ENCODE data around the gene GNLY. TPM values are rescaled to one million over a fixed set of nuclear protein-coding genes. Genes with fewer than 3 reads are reported as not detected.

Gene GNLY
- total and polyA plus RNA-seq, 5 donors from 2014 or later: 2.4 to 10.9 (median 8.7) TPM

- ATAC-seq (ENCODE audit: low read depth in 2 of 2): no peak
These were observed 46.0 kb downstream of the GNLY start for GRCh38 chr2:85740193-85740592.

GRCh38 chr2:85741211-85741832 is 47.2 kb downstream of the GNLY start:
- Mint-ChIP-seq H3K9me3 (no peaks in the 10 kb centered on the region), H3K36me3 (no peaks in the 10 kb centered on the region), H3K4me1 (no peaks in the 10 kb centered on the region), H3K27ac (no peak overlapping the region), H3K27me3 (peaks cover 55% of the 10 kb centered on the region), H3K4me3 (no peak overlapping the region)
- H3K36me3 ChIP-seq (ENCODE audit: control insufficient read depth, insufficient read depth, low read length): no peaks in the 10 kb centered on the region
- no peaks in the 10 kb centered on the region for H3K9me3 ChIP-seq (ENCODE audit: control insufficient read depth in 2 of 2, low read length in 2 of 2)
- H3K27me3 ChIP-seq (ENCODE audit: control insufficient read depth, insufficient read depth, low read length): peaks cover 13% of the 10 kb centered on the region
- DNase-seq (no peak), ATAC-seq (ENCODE audit: low read depth in 2 of 2) (no peak)
- no peaks in the 10 kb centered on the region for H3K4me1 ChIP-seq (ENCODE audit: control insufficient read depth, insufficient read depth, low read length, poor library complexity, severe bottlenecking)
- no peak overlapping the region for H3K27ac ChIP-seq (ENCODE audit: insufficient read depth, low read length, poor library complexity, severe bottlenecking)
- no peak overlapping the region for H3K4me3 ChIP-seq (ENCODE audit: low read depth, low read length)

More at GRCh38 chr2:85740193-85740592, 46.0 kb downstream of the GNLY start:
- Mint-ChIP-seq H3K9me3 (no peaks in the 10 kb centered on the region), H3K27me3 (peaks cover 47% of the 10 kb centered on the region), H3K4me3 (no peak overlapping the region), H3K36me3 (no peaks in the 10 kb centered on the region), H3K4me1 (no peaks in the 10 kb centered on the region), H3K27ac (no peak overlapping the region)
- Histone ChIP-seq H3K36me3 (ENCODE audit: control insufficient read depth, insufficient read depth, low read length) (no peaks in the 10 kb centered on the region), H3K9me3 (ENCODE audit: control insufficient read depth in 2 of 2, low read length in 2 of 2) (no peaks in the 10 kb centered on the region), H3K27me3 (ENCODE audit: control insufficient read depth, insufficient read depth, low read length) (peaks cover 10% of the 10 kb centered on the region), H3K4me3 (ENCODE audit: low read depth, low read length) (no peak overlapping the region), H3K4me1 (ENCODE audit: control insufficient read depth, insufficient read depth, low read length, poor library complexity, severe bottlenecking) (no peaks in the 10 kb centered on the region), H3K27ac (ENCODE audit: insufficient read depth, low read length, poor library complexity, severe bottlenecking) (no peak overlapping the region)
- DNase-seq: no peak

- H3K27ac ChIP-seq (ENCODE audit: insufficient read depth, low read length, poor library complexity, severe bottlenecking): no peak overlapping the region
- Mint-ChIP-seq H3K4me1 (no peaks in the 10 kb centered on the region), H3K27ac (no peak overlapping the region), H3K27me3 (peaks cover 57% of the 10 kb centered on the region), H3K36me3 (no peaks in the 10 kb centered on the region), H3K9me3 (no peaks in the 10 kb centered on the region), H3K4me3 (no peak overlapping the region)
- H3K4me3 ChIP-seq (ENCODE audit: low read depth, low read length): no peak overlapping the region
- H3K36me3 ChIP-seq (ENCODE audit: control insufficient read depth, insufficient read depth, low read length): no peaks in the 10 kb centered on the region
- H3K9me3 ChIP-seq (ENCODE audit: control insufficient read depth in 2 of 2, low read length in 2 of 2): no peaks in the 10 kb centered on the region
- DNase-seq (no peak), ATAC-seq (ENCODE audit: low read depth in 2 of 2) (no peak)
- peaks cover 13% of the 10 kb centered on the region for H3K27me3 ChIP-seq (ENCODE audit: control insufficient read depth, insufficient read depth, low read length)
- H3K4me1 ChIP-seq (ENCODE audit: control insufficient read depth, insufficient read depth, low read length, poor library complexity, severe bottlenecking): no peaks in the 10 kb centered on the region
These were observed 47.8 kb downstream of the GNLY start for GRCh38 chr2:85741833-85742455.

GRCh38 chr2:85743304-85743978 is 49.3 kb downstream of the GNLY start:
- Mint-ChIP-seq H3K4me3 (no peak overlapping the region), H3K27ac (no peak overlapping the region), H3K9me3 (no peaks in the 10 kb centered on the region), H3K27me3 (peaks cover 67% of the 10 kb centered on the region), H3K36me3 (no peaks in the 10 kb centered on the region), H3K4me1 (no peaks in the 10 kb centered on the region)
- ATAC-seq (ENCODE audit: low read depth in 2 of 2): no peak
- H3K9me3 ChIP-seq (ENCODE audit: control insufficient read depth in 2 of 2, low read length in 2 of 2): no peaks in the 10 kb centered on the region
- no peaks in the 10 kb centered on the region for H3K4me1 ChIP-seq (ENCODE audit: control insufficient read depth, insufficient read depth, low read length, poor library complexity, severe bottlenecking)
- H3K36me3 ChIP-seq (ENCODE audit: control insufficient read depth, insufficient read depth, low read length): no peaks in the 10 kb centered on the region
- H3K27ac ChIP-seq (ENCODE audit: insufficient read depth, low read length, poor library complexity, severe bottlenecking): no peak overlapping the region
- H3K27me3 ChIP-seq (ENCODE audit: control insufficient read depth, insufficient read depth, low read length): peaks cover 17% of the 10 kb centered on the region
- H3K4me3 ChIP-seq (ENCODE audit: low read depth, low read length): no peak overlapping the region
- DNase-seq: no peak

- Mint-ChIP-seq H3K9me3 (no peaks in the 10 kb centered on the region), H3K4me3 (no peak overlapping the region), H3K27ac (no peak overlapping the region), H3K27me3 (peaks cover 69% of the 10 kb centered on the region), H3K4me1 (no peaks in the 10 kb centered on the region), H3K36me3 (no peaks in the 10 kb centered on the region)
- no peaks in the 10 kb centered on the region for H3K36me3 ChIP-seq (ENCODE audit: control insufficient read depth, insufficient read depth, low read length)
- ATAC-seq (ENCODE audit: low read depth in 2 of 2) (no peak), DNase-seq (no peak)
- H3K27ac ChIP-seq (ENCODE audit: insufficient read depth, low read length, poor library complexity, severe bottlenecking): no peak overlapping the region
- H3K4me1 ChIP-seq (ENCODE audit: control insufficient read depth, insufficient read depth, low read length, poor library complexity, severe bottlenecking): no peaks in the 10 kb centered on the region
- no peak overlapping the region for H3K4me3 ChIP-seq (ENCODE audit: low read depth, low read length)
- H3K9me3 ChIP-seq (ENCODE audit: control insufficient read depth in 2 of 2, low read length in 2 of 2): no peaks in the 10 kb centered on the region
- peaks cover 17% of the 10 kb centered on the region for H3K27me3 ChIP-seq (ENCODE audit: control insufficient read depth, insufficient read depth, low read length)
These were observed 49.9 kb downstream of the GNLY start for GRCh38 chr2:85744055-85744454.

GRCh38 chr2:85744741-85745601 is 50.8 kb downstream of the GNLY start:
- H3K36me3 Mint-ChIP-seq: no peaks in the 10 kb centered on the region
- DNase-seq: no peak
- H3K4me3 Mint-ChIP-seq: no peak overlapping the region
- no peak overlapping the region for H3K27ac ChIP-seq (ENCODE audit: insufficient read depth, low read length, poor library complexity, severe bottlenecking)
- peaks cover 73% of the 10 kb centered on the region for H3K27me3 Mint-ChIP-seq
- H3K4me1 Mint-ChIP-seq: no peaks in the 10 kb centered on the region
- H3K9me3 Mint-ChIP-seq: no peaks in the 10 kb centered on the region
- no peaks in the 10 kb centered on the region for H3K36me3 ChIP-seq (ENCODE audit: control insufficient read depth, insufficient read depth, low read length)
- ATAC-seq (ENCODE audit: low read depth in 2 of 2): no peak
- no peaks in the 10 kb centered on the region for H3K9me3 ChIP-seq (ENCODE audit: control insufficient read depth in 2 of 2, low read length in 2 of 2)
- H3K4me3 ChIP-seq (ENCODE audit: low read depth, low read length): no peak overlapping the region
- H3K27ac Mint-ChIP-seq: peak overlapping the region in 1 of 3 donors; percentile 11
- H3K4me1 ChIP-seq (ENCODE audit: control insufficient read depth, insufficient read depth, low read length, poor library complexity, severe bottlenecking): no peaks in the 10 kb centered on the region
- peaks cover 14% of the 10 kb centered on the region for H3K27me3 ChIP-seq (ENCODE audit: control insufficient read depth, insufficient read depth, low read length)

GRCh38 chr2:85745619-85746018 is 51.5 kb downstream of the GNLY start:
- Histone ChIP-seq H3K9me3 (ENCODE audit: control insufficient read depth in 2 of 2, low read length in 2 of 2) (no peaks in the 10 kb centered on the region), H3K27ac (ENCODE audit: insufficient read depth, low read length, poor library complexity, severe bottlenecking) (no peak overlapping the region), H3K4me1 (ENCODE audit: control insufficient read depth, insufficient read depth, low read length, poor library complexity, severe bottlenecking) (no peaks in the 10 kb centered on the region), H3K27me3 (ENCODE audit: control insufficient read depth, insufficient read depth, low read length) (peaks cover 13% of the 10 kb centered on the region), H3K4me3 (ENCODE audit: low read depth, low read length) (no peak overlapping the region), H3K36me3 (ENCODE audit: control insufficient read depth, insufficient read depth, low read length) (no peaks in the 10 kb centered on the region)
- peaks cover 0 to 2% (median 0%) of the 10 kb centered on the region in 7 donors for H3K9me3 Mint-ChIP-seq
- ATAC-seq (ENCODE audit: low read depth in 2 of 2): no peak
- H3K36me3 Mint-ChIP-seq: no peaks in the 10 kb centered on the region
- no peak for DNase-seq
- H3K27ac Mint-ChIP-seq: peak overlapping the region in 1 of 3 donors; percentile 11
- no peaks in the 10 kb centered on the region for H3K4me1 Mint-ChIP-seq
- H3K27me3 Mint-ChIP-seq: peaks cover 74% of the 10 kb centered on the region
- no peak overlapping the region for H3K4me3 Mint-ChIP-seq

All from CD4-positive, CD25-positive, alpha-beta regulatory T cell (primary cell).